Measurements from ENCODE around the gene ACAN.

Gene ACAN

DNA sequence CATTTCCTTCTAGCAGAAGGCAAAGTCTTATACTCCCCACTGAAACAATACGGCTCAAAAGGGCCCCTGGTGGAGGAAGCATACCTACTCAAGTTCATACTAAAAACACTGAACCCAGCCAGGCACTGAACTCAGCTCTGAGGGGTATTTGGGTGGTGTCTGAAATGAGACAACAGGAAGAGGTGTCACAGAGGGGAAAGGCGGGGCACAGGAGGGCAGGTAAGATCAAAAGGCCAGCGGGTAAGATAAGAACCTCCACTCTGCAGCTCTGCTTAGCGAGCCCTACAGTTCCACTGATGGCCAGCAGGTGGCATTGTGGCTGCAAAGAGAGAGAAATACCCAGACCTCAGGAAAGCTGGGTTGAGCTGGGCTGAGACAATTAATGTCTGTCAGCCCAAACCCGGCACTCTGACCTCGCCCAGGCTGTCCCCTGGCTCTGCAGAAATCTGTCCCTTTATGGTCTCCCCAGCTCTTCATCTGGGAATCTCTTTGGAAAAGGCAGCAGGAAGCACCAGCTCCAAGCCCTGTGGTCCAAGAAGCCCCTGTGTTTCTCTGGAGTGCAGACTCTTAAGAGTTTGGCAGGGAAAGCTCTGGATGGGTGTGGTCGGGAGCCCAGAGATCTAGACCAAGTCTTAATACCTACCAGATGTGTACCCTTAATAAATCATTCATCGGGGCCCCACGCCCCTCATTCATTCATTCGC lies 101.5 kb downstream of the ACAN start:
- peak; percentile 87 to 88 for DNase-seq

DNA sequence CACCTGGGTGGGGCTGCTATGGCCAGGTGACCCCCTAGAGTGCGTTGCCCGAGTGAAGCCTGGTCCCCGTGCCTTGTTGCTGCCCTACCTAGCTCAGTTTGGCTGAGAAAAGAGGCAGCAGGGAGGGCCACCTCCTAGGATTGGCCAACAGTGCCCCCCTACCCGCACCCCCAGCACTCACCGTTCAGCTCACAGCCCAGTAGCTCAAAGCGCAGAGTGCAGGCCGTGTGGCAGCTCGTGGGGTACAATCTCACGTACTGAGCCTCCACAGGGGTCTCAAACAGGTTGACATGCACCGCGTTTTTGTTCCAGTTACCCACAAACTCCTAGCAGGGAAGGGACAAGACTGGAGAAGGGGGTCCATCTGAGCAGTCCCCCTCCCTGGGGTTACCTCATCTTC lies 102.3 kb downstream of the ACAN start:
- DNase-seq = no peak

GRCh38 chr15:88906130-88906529 lies 102.9 kb downstream of the ACAN start:
- DNase-seq = no peak

DNA sequence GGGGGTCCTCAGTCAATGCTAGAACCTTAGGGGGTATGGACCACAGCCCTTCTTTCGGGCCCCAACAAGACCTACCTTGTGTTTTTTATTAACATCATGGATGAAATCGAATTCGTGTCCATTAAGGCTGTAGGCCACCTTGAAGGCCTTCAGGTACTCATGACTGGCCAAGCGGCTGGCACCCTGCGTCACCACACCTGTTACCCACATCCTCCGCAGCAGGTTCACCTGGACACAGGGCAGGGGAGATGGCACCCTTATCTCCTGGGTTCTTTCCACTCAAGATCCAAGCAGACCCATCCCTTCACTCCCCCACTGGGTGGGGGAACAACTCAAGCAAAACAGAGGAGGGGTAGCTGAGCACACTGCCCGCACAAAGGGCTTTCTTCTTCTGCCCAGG lies 103.3 kb downstream of the ACAN start:
- DNase-seq = no peak

- no peak for DNase-seq
Measured at GRCh38 chr15:88907111-88907510, 103.9 kb downstream of the ACAN start.

DNA sequence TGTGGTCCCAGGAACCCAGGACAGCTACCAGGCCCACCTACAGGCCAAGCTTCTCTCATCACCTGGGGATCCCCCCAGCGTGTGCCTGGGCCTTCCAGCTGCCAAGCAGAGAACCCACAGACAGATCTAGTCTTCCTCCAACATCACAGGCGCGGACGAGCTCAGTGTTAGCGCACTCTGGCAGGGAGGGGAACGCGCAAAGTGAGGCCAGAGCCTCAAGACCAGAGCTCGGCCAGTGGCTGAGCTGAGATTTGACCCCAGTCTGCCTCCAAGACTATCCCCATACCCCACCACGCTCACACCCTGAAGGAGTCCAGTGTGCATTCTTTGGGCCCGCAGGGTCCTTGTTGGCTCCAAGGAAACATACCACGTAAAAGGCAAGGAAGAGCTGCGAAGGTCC lies 104.9 kb downstream of the ACAN start:
- no peak for DNase-seq

GRCh38 chr15:88908697-88909621 lies 105.7 kb downstream of the ACAN start:
- no peak for DNase-seq

- no peak for DNase-seq
Measured at GRCh38 chr15:88909956-88910831, 107.0 kb downstream of the ACAN start.

DNA sequence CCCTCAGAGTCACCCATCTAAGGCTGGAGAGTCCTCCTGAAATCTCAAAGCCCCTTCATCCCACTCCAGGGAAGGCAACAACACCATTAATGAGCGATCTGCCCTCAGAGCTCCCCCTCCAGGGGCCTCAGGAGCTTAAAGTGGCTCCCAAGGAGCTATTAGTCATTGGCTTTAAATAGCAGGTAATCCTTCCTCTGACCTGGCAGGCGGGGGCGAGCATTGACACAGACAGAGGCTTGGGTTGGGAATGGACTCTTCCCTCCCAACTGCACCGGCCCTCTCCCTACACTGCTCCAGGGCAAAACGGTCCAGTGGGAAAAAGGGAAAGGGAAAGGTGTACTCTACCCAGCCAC lies 108.5 kb downstream of the ACAN start:
- no peak for DNase-seq

- no peak for DNase-seq
Measured at GRCh38 chr15:88912500-88912921, 109.3 kb downstream of the ACAN start.

- peak; percentile 52 to 55 for DNase-seq
Measured at GRCh38 chr15:88913017-88913849, 110.0 kb downstream of the ACAN start, which contains the start of gene MFGE8. Gene MFGE8 (minus strand): TSS chr15:88913379. CDS start chr15:88913319, 60 bp downstream.

DNA sequence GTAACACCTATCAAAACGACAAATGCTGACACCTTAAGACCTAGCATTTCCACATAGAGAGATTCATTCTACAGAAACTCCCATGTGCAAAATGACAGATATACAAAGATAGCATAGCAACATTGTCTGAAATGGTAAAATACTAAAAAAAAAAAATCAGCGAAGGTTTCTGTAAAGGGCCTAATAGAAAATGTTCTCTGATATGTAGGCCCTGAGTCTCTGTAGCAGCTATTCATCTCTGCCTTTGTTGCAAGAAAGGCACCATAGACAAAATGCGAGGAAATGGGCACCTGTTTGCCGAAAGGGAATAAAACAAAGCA lies 110.6 kb downstream of the ACAN start:
- DNase-seq = no peak

- no peak for DNase-seq
Measured at GRCh38 chr15:88915354-88915753, 112.1 kb downstream of the ACAN start.

- no peak for DNase-seq
Measured at GRCh38 chr15:88917760-88918159, 114.5 kb downstream of the ACAN start.

DNA sequence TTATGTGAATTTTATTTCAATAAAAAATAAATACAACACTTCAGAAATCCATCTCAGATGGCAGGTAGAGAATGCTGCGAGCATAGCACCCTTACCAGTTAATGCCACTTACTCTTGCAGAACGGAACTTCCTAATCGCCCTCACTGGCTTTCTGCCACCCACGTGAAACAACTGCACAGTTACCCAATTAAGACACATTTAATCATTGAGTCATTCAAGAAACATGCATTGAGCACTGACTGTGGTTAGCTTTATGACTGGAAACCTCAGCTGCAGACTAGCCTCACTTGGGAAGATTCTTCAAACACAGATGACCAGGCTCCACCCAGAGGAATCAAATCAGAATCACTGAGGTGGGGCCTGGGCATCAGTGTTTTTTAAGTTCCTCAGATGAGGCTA lies 115.5 kb downstream of the ACAN start:
- peak in 1 of 2 donors; percentile 31 for DNase-seq

- no peak for DNase-seq
Measured at GRCh38 chr15:88920186-88920891, 117.1 kb downstream of the ACAN start.

- DNase-seq = peak in 1 of 2 donors; percentile 40
Measured at GRCh38 chr15:88920892-88921435, 117.7 kb downstream of the ACAN start.
